Fibroblast of upper back skin (primary cell): ENCODE data around the gene MEGF8.

Experiments
- DNase-seq: peaks from one replicate; pipeline ENCODE4 v3.0.0-alpha.2; 2013

MEGF8 gene

GRCh38 chr19:42325308-42325895 is at the start of gene MEGF8:
Gene MEGF8 (plus strand): TSS chr19:42325635. CDS start chr19:42326244, 609 bp downstream.
- peak; percentile 99 for DNase-seq

- DNase-seq, result no peak
Measured at GRCh38 chr19:42276284-42276683, 49.2 kb upstream of the MEGF8 start.

GRCh38 chr19:42276821-42277220 is 48.6 kb upstream of the MEGF8 start:
- no peak for DNase-seq

GRCh38 chr19:42277821-42278451 is 47.5 kb upstream of the MEGF8 start:
- DNase-seq, result peak; percentile 46

GRCh38 chr19:42278452-42279154 is 46.8 kb upstream of the MEGF8 start:
- no peak for DNase-seq

GRCh38 chr19:42279155-42279901 is 46.1 kb upstream of the MEGF8 start:
- no peak for DNase-seq

- peak; percentile 92 for DNase-seq
Measured at GRCh38 chr19:42279902-42280814, 45.3 kb upstream of the MEGF8 start.

- DNase-seq, result peak; percentile 73
Measured at GRCh38 chr19:42280815-42281145, 44.7 kb upstream of the MEGF8 start.

GRCh38 chr19:42281146-42281826 is 44.1 kb upstream of the MEGF8 start:
- DNase-seq, result peak; percentile 53

GRCh38 chr19:42281827-42282762 is 43.3 kb upstream of the MEGF8 start:
- peak; percentile 72 for DNase-seq

- DNase-seq, result no peak
Measured at GRCh38 chr19:42282819-42283187, 42.6 kb upstream of the MEGF8 start.

- peak; percentile 95 for DNase-seq
Measured at GRCh38 chr19:42283188-42284065, 42.0 kb upstream of the MEGF8 start.

GRCh38 chr19:42284066-42284501 is 41.4 kb upstream of the MEGF8 start:
- peak; percentile 79 for DNase-seq

- no peak for DNase-seq
Measured at GRCh38 chr19:42284591-42285341, 40.7 kb upstream of the MEGF8 start.

GRCh38 chr19:42285541-42285941 is 39.9 kb upstream of the MEGF8 start:
- DNase-seq, result no peak

GRCh38 chr19:42285988-42286348 is 39.5 kb upstream of the MEGF8 start:
- no peak for DNase-seq

- DNase-seq, result peak; percentile 41
Measured at GRCh38 chr19:42286349-42287016, 39.0 kb upstream of the MEGF8 start.
